HepG2 (cell line): ENCODE data around the gene NFE2. TPM values are rescaled to one million over a fixed set of nuclear protein-coding genes. Genes with fewer than 3 reads are reported as not detected.

ENCODE experiments used
- FLYWCH1 ChIP-seq: sonication (generic); formaldehyde crosslinking; IDR thresholded peaks from 2 replicates; pipeline ENCODE4 v1.8.1; 2023; ENCODE audit warnings: mild to moderate bottlenecking, missing genetic modification reagents
- HNRNPH1 ChIP-seq: fragments of 200-400 bp; formaldehyde crosslinking; optimal IDR thresholded peaks from 2 replicates; pipeline ENCODE3; 2017; ENCODE audit warnings: mild to moderate bottlenecking, low read depth, low read length
- KLF16 ChIP-seq, 2 experiments: sonication (generic) in 1 of 2; formaldehyde crosslinking in 1 of 2; IDR thresholded peaks; 2 replicates each; pipeline versions ENCODE4 v1.6.1 to v1.8.0; 2016 to 2023; ENCODE audit warnings: missing genetic modification reagents in 2 of 2, missing compliant biosample characterization in 1 of 2
- KLF9 ChIP-seq: IDR thresholded peaks from 2 replicates; pipeline ENCODE4 v1.6.1; 2016; ENCODE audit warnings: low read depth
- MED13 ChIP-seq: sonication (generic); formaldehyde crosslinking; IDR thresholded peaks from 2 replicates; pipeline ENCODE4 v1.5.0; 2020; ENCODE audit warnings: missing genetic modification reagents
- MLLT10 ChIP-seq: sonication (generic); formaldehyde crosslinking; IDR thresholded peaks from 2 replicates; pipeline ENCODE4 v1.4.0; 2020; ENCODE audit warnings: missing genetic modification reagents
- MTA1 ChIP-seq: sonication (generic); formaldehyde crosslinking; IDR thresholded peaks from 2 replicates; pipeline ENCODE4 v1.4.0; 2020; ENCODE audit warnings: missing genetic modification reagents, mild to moderate bottlenecking, borderline replicate concordance
- NCOA1 ChIP-seq: sonication (generic); formaldehyde crosslinking; IDR thresholded peaks from 2 replicates; pipeline ENCODE4 v1.9.0; 2021; ENCODE audit warnings: missing genetic modification reagents
- PRMT3 ChIP-seq: sonication (generic); formaldehyde crosslinking; IDR thresholded peaks from 2 replicates; pipeline ENCODE4 v1.8.1; 2022; ENCODE audit warnings: low read depth, mild to moderate bottlenecking, moderate library complexity, missing genetic modification reagents, borderline replicate concordance
- SMARCE1 ChIP-seq: fragments of 450-650 bp; IDR thresholded peaks from 2 replicates; pipeline ENCODE4 v1.6.1; 2017; ENCODE audit warnings: borderline replicate concordance
- TAF15 ChIP-seq: fragments of 200-400 bp; formaldehyde crosslinking; IDR thresholded peaks from one replicate; pipeline ENCODE4 v1.6.1; 2018; ENCODE audit warnings: mild to moderate bottlenecking, low read depth, low read length; ENCODE audit not compliant: poor library complexity, severe bottlenecking
- ZFAT ChIP-seq: sonication (generic); formaldehyde crosslinking; conservative IDR thresholded peaks from 2 replicates; pipeline ENCODE4 v1.8.1; 2023; ENCODE audit warnings: missing genetic modification reagents, inconsistent platforms
- ZNF10 ChIP-seq: sonication (generic); formaldehyde crosslinking; IDR thresholded peaks from 2 replicates; pipeline ENCODE4 v1.4.0; 2020; ENCODE audit warnings: mild to moderate bottlenecking, low read depth, missing genetic modification reagents, borderline replicate concordance
- ZNF24 ChIP-seq: fragments of 450-650 bp; IDR thresholded peaks from 2 replicates; pipeline ENCODE4 v1.6.1; 2017; ENCODE audit warnings: antibody characterized with exemption, mild to moderate bottlenecking
- ZNF253 ChIP-seq: sonication (generic); formaldehyde crosslinking; IDR thresholded peaks from 2 replicates; pipeline ENCODE4 v1.8.0; 2022; ENCODE audit warnings: mild to moderate bottlenecking, missing genetic modification reagents, borderline replicate concordance
- ZNF256 ChIP-seq: sonication (generic); formaldehyde crosslinking; conservative IDR thresholded peaks from 2 replicates; pipeline ENCODE4 v1.4.0; 2020; ENCODE audit warnings: missing genetic modification reagents
- ZNF263 ChIP-seq: sonication (generic); formaldehyde crosslinking; IDR thresholded peaks from 2 replicates; pipeline ENCODE4 v1.4.0; 2020; ENCODE audit warnings: missing genetic modification reagents
- ZNF777 ChIP-seq: sonication (generic); formaldehyde crosslinking; IDR thresholded peaks from 2 replicates; pipeline ENCODE4 v1.4.0; 2020; ENCODE audit warnings: missing genetic modification reagents
- polyA plus RNA-seq, 8 experiments: library from polyadenylated mRNA; depleted of rRNA in 3 of 8; stranded (reverse) in 7 of 8; unstranded in 1 of 8; fragments of >200 nt; fragmentation: Illumina TruSeq in 4 of 8; extraction: Trizol in 4 of 8; gene quantifications; 2 replicates each; pipeline versions ENCODE4 v1.2.1 to v1.2.3, GENCODE V29; 2011 to 2016; ENCODE audit warnings: low read depth in 4 of 8, missing spikeins in 1 of 8, mixed read lengths in 1 of 8; ENCODE audit not compliant: insufficient read depth in 1 of 8
- total RNA-seq, 5 experiments: library from RNA; depleted of rRNA; stranded (reverse); fragments of >200 nt; fragmentation: Illumina TruSeq; extraction: Trizol; gene quantifications; 2 replicates each; pipeline ENCODE4 v1.2.3, GENCODE V29; 2016; ENCODE audit warnings: low read depth in 1 of 5
- TF ChIP-seq, protein P1 (sequence below): sonication (generic); formaldehyde crosslinking; IDR thresholded peaks from 2 replicates; pipeline ENCODE4 v1.9.0; 2022; ENCODE audit warnings: missing genetic modification reagents, mild to moderate bottlenecking, borderline replicate concordance
- TF ChIP-seq, protein P2 (sequence below): sonication (generic); formaldehyde crosslinking; IDR thresholded peaks from 2 replicates; pipeline ENCODE4 v1.5.1; 2020; ENCODE audit warnings: mild to moderate bottlenecking, missing genetic modification reagents
- TF ChIP-seq, protein P3 (sequence below): sonication (generic); formaldehyde crosslinking; IDR thresholded peaks from 2 replicates; pipeline ENCODE4 v1.9.0; 2021; ENCODE audit warnings: missing genetic modification reagents, mild to moderate bottlenecking, borderline replicate concordance
- TF ChIP-seq, protein P4 (sequence below): IDR thresholded peaks from 2 replicates; pipeline ENCODE4 v1.6.1; 2016; ENCODE audit warnings: low read depth, borderline replicate concordance
- TF ChIP-seq, protein P5 (sequence below): sonication (generic); formaldehyde crosslinking; IDR thresholded peaks from 2 replicates; pipeline ENCODE4 v1.4.0; 2020; ENCODE audit warnings: mild to moderate bottlenecking, low read depth, missing genetic modification reagents

NFE2 gene
- total and polyA plus RNA-seq, 2 of the 13 experiments (the other 11 are each of a cell fraction or from before 2014, with no cell fraction given), result 4.5 to 7.8 TPM

DNA sequence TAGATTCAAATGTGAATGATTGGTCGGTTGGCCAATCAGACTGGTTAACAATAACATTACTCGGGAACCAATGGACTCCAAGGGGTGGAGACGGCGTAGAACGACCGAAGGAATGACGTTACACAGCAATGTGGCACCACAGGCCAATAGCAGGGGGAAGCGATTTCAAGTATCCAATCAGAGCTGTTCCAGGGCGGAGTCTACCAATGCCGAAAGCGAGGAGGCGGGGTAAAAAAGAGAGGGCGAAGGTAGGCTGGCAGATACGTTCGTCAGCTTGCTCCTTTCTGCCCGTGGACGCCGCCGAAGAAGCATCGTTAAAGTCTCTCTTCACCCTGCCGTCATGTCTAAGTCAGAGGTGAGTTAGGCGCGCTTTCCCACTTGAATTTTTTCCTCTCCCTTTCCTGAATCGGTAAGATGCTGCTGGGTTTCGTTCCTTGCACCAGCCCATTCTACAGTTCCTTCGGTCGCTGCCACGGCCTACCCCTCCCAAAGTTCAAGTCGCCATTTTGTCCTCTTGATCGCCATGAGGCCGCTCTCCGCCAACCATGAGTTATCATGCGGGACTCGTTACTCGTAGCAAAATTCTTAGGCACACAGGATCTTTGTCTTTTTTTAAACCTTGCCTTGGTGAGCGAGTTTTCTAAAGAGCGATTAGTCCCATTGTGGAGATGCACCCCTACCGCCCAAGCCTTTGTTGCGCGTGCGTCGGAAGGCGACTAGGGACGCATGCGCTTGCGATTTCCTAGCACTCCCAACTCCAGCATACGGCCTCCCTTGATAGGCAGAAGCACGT lies 20.2 kb downstream of the NFE2 start, which contains the start of gene HNRNPA1 (continued):
- TF ChIP-seq, protein P1, sequence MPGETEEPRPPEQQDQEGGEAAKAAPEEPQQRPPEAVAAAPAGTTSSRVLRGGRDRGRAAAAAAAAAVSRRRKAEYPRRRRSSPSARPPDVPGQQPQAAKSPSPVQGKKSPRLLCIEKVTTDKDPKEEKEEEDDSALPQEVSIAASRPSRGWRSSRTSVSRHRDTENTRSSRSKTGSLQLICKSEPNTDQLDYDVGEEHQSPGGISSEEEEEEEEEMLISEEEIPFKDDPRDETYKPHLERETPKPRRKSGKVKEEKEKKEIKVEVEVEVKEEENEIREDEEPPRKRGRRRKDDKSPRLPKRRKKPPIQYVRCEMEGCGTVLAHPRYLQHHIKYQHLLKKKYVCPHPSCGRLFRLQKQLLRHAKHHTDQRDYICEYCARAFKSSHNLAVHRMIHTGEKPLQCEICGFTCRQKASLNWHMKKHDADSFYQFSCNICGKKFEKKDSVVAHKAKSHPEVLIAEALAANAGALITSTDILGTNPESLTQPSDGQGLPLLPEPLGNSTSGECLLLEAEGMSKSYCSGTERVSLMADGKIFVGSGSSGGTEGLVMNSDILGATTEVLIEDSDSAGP (CRISPR knock-in tag), result peak; percentile 66; the same call in 1 of the 2 replicates
- TF ChIP-seq, protein P2, sequence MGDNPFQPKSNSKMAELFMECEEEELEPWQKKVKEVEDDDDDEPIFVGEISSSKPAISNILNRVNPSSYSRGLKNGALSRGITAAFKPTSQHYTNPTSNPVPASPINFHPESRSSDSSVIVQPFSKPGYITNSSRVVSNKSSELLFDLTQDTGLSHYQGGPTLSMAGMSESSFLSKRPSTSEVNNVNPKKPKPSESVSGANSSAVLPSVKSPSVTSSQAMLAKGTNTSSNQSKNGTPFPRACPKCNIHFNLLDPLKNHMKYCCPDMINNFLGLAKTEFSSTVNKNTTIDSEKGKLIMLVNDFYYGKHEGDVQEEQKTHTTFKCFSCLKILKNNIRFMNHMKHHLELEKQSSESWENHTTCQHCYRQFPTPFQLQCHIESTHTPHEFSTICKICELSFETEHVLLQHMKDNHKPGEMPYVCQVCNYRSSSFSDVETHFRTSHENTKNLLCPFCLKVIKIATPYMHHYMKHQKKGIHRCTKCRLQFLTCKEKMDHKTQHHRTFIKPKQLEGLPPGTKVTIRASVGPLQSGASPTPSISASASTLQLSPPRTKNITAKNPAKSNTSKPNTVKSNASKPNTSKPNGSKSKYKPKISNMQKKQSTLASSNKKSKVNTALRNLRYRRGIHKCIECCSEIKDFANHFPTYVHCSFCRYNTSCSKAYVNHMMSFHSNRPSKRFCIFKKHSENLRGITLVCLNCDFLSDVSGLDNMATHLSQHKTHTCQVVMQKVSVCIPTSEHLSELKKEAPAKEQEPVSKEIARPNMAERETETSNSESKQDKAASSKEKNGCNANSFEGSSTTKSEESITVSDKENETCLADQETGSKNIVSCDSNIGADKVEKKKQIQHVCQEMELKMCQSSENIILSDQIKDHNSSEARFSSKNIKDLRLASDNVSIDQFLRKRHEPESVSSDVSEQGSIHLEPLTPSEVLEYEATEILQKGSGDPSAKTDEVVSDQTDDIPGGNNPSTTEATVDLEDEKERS (CRISPR knock-in tag), result no peak; the same call in 1 of the 2 replicates
- peak; percentile 92; the same call in 1 of the 2 replicates for TF ChIP-seq FLYWCH1 (CRISPR knock-in tag)
- peak; percentile 75; the same call in 1 of the 2 replicates for TF ChIP-seq MED13 (CRISPR knock-in tag)
- TF ChIP-seq, protein P3, sequence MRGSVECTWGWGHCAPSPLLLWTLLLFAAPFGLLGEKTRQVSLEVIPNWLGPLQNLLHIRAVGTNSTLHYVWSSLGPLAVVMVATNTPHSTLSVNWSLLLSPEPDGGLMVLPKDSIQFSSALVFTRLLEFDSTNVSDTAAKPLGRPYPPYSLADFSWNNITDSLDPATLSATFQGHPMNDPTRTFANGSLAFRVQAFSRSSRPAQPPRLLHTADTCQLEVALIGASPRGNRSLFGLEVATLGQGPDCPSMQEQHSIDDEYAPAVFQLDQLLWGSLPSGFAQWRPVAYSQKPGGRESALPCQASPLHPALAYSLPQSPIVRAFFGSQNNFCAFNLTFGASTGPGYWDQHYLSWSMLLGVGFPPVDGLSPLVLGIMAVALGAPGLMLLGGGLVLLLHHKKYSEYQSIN (CRISPR knock-in tag), result no peak
- no peak; the same call in none of the 2 replicates for TF ChIP-seq ZNF263 (CRISPR knock-in tag)
- TF ChIP-seq MLLT10 (CRISPR knock-in tag), result no peak
- TF ChIP-seq, protein P4, sequence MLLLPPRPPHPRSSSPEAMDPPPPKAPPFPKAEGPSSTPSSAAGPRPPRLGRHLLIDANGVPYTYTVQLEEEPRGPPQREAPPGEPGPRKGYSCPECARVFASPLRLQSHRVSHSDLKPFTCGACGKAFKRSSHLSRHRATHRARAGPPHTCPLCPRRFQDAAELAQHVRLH (CRISPR knock-in tag), result peak; percentile 65
- no peak for TF ChIP-seq ZNF10 (CRISPR knock-in tag)
- TF ChIP-seq ZNF777 (CRISPR knock-in tag), result peak; percentile 46; the same call in 1 of the 2 replicates
- TF ChIP-seq SMARCE1, result no peak
- no peak for TF ChIP-seq ZFAT (CRISPR knock-in tag)
- TF ChIP-seq, protein P5, sequence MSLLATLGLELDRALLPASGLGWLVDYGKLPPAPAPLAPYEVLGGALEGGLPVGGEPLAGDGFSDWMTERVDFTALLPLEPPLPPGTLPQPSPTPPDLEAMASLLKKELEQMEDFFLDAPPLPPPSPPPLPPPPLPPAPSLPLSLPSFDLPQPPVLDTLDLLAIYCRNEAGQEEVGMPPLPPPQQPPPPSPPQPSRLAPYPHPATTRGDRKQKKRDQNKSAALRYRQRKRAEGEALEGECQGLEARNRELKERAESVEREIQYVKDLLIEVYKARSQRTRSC (CRISPR knock-in tag), result no peak
- TF ChIP-seq HNRNPH1, result no peak
- TF ChIP-seq KLF16 (CRISPR knock-in tag; IDR thresholded peaks at IDR 0.05), result peak; percentile 64 to 74; a peak in 1 of 4 replicates
- TF ChIP-seq MTA1 (CRISPR knock-in tag), result 0 out of 2 replicates have a peak, but pooled peaks have one; percentile 13
- peak; percentile 42; the same call in 1 of the 2 replicates for TF ChIP-seq ZNF256 (CRISPR knock-in tag)
- no peak for TF ChIP-seq ZNF24
- TF ChIP-seq PRMT3 (CRISPR knock-in tag), result no peak
- 0 out of 2 replicates have a peak, but pooled peaks have one; percentile 26 for TF ChIP-seq KLF9 (CRISPR knock-in tag)
- TF ChIP-seq ZNF253 (CRISPR knock-in tag), result no peak
- no peak for TF ChIP-seq TAF15
- no peak for TF ChIP-seq NCOA1 (CRISPR knock-in tag)
